ENCODE data around the gene BCL10. TPM values are rescaled to one million over a fixed set of nuclear protein-coding genes. Genes with fewer than 3 reads are reported as not detected.

The BCL10 gene
- total and polyA plus RNA-seq, 3 donors from 2014 or later = 16.5 to 21.2 (median 16.8) TPM

DNA sequence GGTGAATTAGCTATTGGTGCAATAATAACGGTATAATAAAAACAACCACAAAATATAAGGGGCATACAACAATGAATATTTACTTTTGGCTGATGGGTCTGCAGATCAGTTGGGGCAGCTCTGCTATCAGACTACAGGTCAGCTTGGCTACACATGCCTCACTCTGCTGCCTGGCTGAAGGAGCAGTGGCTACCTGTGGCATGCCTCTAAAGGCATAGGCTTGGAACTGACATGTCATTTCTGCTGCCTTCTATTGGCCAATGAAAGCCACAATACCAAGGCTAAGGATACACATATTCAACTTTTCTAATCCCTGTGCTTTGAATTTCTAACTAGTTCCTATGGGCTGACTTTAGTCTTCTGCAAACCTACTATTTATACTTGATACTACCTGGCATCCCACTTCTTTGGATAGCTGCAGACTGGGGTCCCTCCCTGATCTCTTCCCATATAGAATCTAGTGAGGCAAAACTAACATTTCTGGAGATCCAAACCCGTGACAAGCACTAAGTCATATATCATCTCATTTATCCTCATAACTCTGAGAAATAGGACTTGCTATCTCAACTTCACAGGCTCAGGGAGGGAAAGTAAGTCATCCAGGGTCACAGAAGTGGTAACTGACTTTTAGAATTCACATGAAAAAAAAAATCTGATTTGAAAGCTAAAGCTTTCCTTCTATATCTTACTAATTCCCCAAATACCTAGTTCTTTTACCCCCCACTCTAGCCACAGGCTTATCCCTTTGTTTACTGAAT lies 56.4 kb downstream of the BCL10 start:
- 91 to 97% methylated on average over 2 of the region's 2 CpGs for WGBS, 2 donors
- intact Hi-C loops (cut with DNase I; ENCODE audit: low total_unique reads) = no loop called here
- Histone ChIP-seq H3K36me3 (ENCODE audit: low read depth, missing control alignments) (no peaks in the 10 kb centered on the region), H3K27me3 (no peaks in the 10 kb centered on the region), H3K9me3 (no peaks in the 10 kb centered on the region), H3K4me3 (no peak overlapping the region), H3K4me1 (no peaks in the 10 kb centered on the region), H3K27ac (no peak overlapping the region)
- TF ChIP-seq POLR2A (IDR thresholded peaks at IDR 0.05) = no peak
- TF ChIP-seq, protein P1, sequence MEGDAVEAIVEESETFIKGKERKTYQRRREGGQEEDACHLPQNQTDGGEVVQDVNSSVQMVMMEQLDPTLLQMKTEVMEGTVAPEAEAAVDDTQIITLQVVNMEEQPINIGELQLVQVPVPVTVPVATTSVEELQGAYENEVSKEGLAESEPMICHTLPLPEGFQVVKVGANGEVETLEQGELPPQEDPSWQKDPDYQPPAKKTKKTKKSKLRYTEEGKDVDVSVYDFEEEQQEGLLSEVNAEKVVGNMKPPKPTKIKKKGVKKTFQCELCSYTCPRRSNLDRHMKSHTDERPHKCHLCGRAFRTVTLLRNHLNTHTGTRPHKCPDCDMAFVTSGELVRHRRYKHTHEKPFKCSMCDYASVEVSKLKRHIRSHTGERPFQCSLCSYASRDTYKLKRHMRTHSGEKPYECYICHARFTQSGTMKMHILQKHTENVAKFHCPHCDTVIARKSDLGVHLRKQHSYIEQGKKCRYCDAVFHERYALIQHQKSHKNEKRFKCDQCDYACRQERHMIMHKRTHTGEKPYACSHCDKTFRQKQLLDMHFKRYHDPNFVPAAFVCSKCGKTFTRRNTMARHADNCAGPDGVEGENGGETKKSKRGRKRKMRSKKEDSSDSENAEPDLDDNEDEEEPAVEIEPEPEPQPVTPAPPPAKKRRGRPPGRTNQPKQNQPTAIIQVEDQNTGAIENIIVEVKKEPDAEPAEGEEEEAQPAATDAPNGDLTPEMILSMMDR (IDR thresholded peaks at IDR 0.05) = no peak
- DNase-seq = no peak

DNA sequence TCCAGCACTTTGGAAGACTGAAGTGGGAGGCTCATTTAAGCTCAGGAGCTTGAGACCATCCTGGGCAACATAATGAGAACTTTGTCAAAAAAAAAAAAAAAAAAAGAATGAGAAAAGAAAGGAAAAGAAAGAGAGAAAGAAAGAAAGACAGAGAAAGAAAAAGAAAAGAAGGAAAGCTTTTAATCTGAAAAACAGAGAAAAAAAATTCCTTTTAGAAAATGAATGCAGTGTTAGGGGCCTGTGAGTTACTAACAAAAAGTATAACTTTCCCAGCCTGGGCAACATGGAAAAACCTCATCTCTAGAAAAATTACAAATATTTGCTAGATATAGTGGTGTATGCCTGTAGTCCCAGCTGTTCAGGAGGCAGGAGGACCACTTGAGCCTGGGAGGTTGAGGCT lies 59.7 kb downstream of the BCL10 start:
- Histone ChIP-seq H3K4me3 (no peak overlapping the region), H3K9me3 (no peaks in the 10 kb centered on the region), H3K27me3 (no peaks in the 10 kb centered on the region), H3K4me1 (no peaks in the 10 kb centered on the region), H3K36me3 (ENCODE audit: low read depth, missing control alignments) (no peaks in the 10 kb centered on the region), H3K27ac (no peak overlapping the region)
- DNase-seq = no peak
- no peak for TF ChIP-seq POLR2A (IDR thresholded peaks at IDR 0.05)
- intact Hi-C loops (cut with DNase I; ENCODE audit: low total_unique reads) = no loop called here

Small RNA genes within 50 kb of the gene (small RNA-seq; reads per million reads assigned to genes)
- 0 reads per million in 2 donors for gene RF00019

Other genes starting within 250 kb of the BCL10 start
- gene MCOLN3, start 228.1 kb downstream of the BCL10 start, total RNA-seq = 1 to 10 TPM; 4.4 to 5.1 TPM
- 2.5 TPM for gene MCOLN3, start 228.1 kb downstream of the BCL10 start, polyA plus RNA-seq (ENCODE audit: insufficient read depth, low read depth, low replicate concordance)
- gene SYDE2, start 75.6 kb downstream of the BCL10 start, total RNA-seq = 10 to 100 TPM in 1 of 2 donors, 1 to 10 TPM in 1; 8.8 to 10.2 TPM
- 3.7 TPM for gene SYDE2, start 75.6 kb downstream of the BCL10 start, polyA plus RNA-seq (ENCODE audit: insufficient read depth, low read depth, low replicate concordance)
- gene C1orf52, start 17.0 kb downstream of the BCL10 start, total RNA-seq = 10 to 100 TPM; 34.0 to 40.3 TPM
- gene C1orf52, start 17.0 kb downstream of the BCL10 start, polyA plus RNA-seq (ENCODE audit: insufficient read depth, low read depth, low replicate concordance) = 37.9 TPM
- 10 to 100 TPM; 54.3 to 71.3 TPM for gene DDAH1, start 188.5 kb upstream of the BCL10 start, total RNA-seq
- gene DDAH1, start 188.5 kb upstream of the BCL10 start, polyA plus RNA-seq (ENCODE audit: insufficient read depth, low read depth, low replicate concordance) = 45.3 TPM